GM21515 (cell line): Measurements from ENCODE around the gene ZSCAN20.
A peak's percentile ranks its signal among the peaks of the same experiment; 100 is the strongest.

Experiments
- ATAC-seq: cut with Tn5 transposase; IDR thresholded peaks from one replicate; pipeline ENCODE4 v1.9.1; 2021; ENCODE audit not compliant: unreplicated experiment

The ZSCAN20 gene

GRCh38 chr1:33443080-33443704 is 29.3 kb upstream of the ZSCAN20 start:
- ATAC-seq = no peak

DNA sequence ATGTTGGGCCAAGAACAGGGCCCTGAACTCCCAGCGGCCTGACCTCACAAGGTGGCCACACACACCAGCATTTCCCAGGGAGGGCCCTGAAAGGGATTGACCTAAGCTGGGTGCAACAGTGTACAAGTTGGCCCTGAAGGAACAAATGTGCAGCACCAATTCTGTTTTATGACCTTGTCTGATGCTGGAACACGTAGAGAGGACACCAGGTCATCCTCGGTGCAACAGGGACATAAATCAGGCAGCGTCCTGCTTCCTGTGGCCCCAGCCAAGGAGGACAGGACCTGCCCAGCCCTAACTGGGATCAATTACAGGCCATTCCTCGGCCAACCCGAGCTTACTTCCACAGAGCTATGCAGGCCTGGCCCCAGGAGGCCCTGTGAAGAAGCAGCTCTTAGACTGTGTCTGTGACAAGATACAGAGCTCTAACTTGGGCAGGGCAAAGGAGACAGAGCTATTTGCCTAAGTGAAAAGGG is 28.7 kb upstream of the ZSCAN20 start:
- ATAC-seq = no peak

DNA sequence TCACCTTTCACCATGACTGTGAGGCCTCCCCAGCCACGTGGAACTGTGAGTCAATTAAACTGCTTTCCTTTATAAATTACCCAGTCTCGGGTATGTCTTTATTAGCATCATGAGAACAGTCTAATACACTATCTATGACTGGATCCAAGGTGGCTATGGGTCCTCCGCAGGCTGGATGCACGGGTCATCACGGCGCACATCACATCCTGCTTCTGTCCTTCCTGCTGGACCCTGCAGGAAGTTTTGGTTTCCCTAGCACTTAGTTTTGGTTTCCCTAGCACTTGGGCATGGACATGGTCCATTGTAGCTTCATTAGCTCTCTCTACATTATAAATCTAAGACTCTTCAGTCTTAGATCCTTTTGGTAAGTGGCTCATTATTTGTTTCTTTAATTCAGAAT is 27.3 kb upstream of the ZSCAN20 start:
- no peak for ATAC-seq

DNA sequence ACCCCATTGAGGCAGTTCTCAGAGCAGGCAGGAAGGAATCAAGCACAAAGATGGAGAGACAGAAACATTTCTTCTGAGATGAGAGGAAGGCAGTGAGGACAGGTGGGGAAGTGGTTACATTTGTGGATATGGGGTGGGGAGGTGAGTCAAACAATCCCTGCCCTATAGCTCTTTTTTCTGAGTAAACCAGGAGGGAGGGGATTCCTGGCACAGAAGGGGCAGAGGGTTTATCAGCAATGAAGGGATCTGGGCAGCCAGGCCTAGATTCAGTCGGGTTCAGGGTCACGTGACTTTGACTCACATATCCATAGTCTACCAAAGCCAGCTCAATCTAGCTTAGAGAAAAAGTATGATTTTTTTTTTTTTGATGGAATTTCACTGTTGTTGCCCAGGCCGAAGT is 25.9 kb upstream of the ZSCAN20 start:
- ATAC-seq = no peak

- ATAC-seq = no peak
These were observed 17.7 kb upstream of the ZSCAN20 start for GRCh38 chr1:33454646-33455282.

DNA sequence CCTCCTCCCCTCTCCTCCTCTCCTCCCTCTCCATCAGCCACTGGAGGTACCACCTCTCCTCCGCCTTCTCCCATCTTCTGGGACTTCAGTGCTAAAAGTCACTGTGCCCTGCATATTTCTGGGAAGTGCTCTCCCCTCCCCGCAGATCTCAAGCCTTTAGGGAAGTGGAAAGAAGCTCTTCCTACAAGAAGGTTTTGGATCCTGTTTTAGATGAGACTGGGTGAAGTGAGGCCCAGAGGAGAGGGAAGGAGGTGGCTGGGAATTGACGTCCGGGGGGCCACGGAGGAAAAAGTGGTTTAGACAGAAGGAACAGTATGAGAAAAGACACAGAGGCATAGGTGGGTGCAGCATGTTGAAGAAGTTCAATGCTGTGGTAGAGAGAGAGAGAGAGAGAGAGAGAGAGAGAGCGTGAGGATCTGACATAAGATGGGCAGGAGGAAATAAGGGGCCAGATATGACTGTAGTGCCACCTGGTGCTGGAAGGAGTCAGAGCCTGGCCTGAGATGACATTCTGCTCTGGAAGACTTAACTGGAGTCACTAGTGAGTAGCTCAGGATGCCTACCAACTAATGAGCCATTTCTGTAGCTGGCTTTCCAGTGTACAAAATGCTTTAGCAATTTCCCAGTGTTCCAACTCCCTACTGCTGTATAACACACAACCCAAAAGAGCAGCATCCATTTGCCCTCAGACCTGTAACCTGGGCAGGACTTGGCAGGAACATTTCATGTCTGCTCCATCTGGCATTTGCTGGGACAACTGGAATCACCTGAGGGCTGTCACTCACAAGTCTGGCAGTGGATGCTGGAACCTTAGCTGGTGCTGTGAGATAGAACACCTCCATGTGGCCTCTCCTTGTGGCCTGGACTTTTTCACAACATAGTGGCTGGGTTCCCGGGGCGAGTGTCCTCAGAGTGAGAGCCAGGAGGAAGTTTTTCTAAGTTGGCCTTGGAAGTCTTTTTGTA is 16.6 kb upstream of the ZSCAN20 start:
- ATAC-seq = no peak

DNA sequence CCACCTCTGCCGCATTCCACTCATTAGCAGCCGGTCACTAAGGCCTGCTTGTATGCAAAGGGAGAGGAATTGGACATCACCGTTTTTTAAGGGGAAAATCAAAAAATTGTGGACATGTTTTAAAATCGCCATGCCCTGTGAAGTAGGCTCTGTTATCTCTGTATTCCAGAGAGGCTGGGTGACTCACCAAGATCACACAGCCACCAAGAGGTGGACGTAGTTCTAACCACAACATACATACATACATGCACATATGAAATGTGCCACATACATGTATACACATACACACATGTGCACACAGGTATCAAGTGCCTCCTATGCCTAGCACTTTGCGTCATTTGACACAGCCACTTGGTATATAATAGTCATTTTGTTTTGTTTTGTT is 16.0 kb upstream of the ZSCAN20 start:
- no peak for ATAC-seq

DNA sequence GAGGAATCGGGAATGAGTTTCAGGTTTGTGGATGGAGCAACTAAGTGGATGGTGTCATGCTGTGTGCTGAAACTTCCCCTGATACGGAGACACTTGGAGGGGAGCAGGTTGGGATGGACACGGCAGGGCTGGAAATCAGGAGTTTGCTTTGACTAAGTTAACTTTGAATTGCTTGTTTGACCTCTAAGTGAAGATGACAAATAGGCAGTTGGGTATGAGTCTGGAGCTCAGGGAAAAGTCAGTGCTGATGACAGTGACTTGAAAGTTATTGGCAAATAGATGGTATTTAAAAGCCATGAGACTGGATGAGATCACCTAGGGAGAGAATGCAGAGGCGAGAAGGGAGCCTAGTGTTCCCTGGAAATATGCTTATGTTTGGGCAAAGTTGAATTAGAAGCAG is 12.8 kb upstream of the ZSCAN20 start:
- ATAC-seq = no peak

DNA sequence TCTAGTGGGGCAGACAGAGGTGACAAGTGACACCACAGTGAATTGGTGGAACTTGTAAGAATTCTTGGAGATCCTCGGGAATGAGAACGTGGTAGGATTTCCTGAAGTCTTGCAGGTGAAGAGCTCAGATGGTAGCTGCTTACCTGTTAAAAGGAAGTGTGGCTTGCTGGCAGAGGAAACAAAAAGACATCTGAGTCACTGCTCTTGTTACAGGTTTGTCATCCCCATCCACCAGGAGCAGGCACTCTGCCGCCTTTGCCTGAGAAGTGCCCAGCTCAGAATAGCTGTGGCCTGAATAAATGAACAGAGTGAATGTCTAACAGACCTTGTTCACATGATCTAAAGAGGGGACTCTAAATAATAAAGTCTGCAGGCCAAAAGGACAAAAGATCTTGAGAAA is 12.3 kb upstream of the ZSCAN20 start:
- no peak for ATAC-seq

DNA sequence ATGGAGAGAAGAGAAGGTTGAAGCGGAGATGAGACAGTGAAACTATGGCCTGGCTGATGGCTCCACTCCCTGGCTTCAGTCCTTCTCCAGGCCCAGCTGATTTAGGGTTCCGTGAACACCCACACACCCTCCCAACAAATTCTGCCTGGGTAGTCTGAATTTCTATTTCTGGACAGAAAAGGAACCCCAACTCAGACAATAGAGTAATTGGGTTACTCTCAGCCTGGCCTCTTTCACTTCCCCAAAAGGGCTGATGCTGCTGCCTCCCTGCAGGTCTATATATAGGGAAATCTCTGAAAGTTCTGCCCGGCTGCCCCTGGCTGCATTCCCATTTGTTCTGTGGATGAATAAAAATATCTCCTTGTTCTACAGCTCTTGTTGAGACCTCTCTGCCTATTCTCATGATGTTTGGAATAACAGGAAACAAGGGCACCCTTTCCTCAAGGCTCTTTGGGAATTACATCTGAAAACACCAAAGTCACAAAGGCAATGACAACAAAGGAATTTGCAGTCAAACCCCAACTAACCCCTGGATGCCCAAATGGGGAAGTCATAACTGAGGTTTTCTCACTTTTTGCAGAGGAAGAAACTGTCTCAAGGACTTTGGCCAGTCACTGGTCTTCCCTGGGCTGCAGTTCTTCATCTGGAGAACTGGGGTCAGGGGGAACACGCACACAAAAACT is 11.4 kb upstream of the ZSCAN20 start:
- ATAC-seq = peak; percentile 81

DNA sequence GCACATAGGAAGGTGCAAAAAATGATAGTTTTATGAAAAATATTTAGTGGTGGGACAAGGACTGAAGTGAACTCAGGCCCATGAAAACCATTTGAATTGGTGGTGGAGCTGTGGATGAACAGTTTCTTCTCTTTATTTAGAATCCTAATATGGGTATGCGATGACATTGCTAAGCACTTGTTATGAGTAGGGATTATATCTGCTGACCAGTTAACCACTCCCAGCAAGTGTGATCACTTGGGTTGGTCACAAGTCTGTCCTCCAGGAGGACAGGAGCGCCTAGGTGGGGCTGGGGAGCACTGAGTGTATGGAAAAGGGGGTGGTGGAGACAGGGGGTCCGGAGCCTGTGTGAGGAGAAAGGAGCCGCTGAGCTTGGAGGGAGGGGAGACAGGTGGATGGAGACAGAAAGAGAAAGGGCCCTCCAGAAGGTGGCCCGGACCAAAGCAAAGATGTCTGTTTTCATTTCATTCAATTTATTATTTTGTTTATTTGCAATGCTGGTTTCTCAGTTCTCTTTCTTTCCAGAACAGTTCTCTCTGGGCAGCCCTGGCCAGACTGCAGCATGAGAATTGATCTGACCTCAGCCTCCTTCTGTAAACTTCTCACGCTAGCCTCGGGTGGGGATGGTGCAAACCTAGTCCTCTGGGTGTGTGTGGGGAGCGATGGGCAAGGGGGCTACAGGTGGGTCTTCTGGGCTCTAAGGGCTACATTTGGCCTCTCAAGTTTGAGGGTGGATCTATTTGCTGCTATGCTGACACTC is 9.9 kb upstream of the ZSCAN20 start:
- ATAC-seq = no peak

- no peak for ATAC-seq
These were observed 7.9 kb upstream of the ZSCAN20 start for GRCh38 chr1:33464552-33464951.

- no peak for ATAC-seq
These were observed 7.1 kb upstream of the ZSCAN20 start for GRCh38 chr1:33465316-33465715.

DNA sequence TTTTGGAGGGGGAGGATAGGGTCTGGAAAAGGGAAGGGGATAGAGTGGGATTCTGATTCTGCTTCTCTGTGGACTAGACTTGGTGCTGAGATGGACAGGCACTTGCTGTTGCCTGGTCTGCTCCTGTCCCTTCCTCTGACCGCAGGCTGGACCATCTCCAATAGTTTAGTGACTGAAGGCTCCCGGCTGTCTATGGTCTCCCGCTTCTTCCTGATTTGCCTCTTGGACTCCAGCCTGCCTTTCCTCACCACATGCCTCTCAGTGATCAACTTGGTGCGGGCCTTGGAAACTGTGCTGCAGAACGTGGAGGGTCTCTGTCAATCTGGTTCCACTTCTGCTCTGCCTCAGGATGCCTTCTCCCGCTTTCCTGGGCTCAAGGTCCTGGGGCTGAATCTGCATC is 6.3 kb upstream of the ZSCAN20 start:
- no peak for ATAC-seq

- ATAC-seq = no peak
These were observed 4.4 kb upstream of the ZSCAN20 start for GRCh38 chr1:33468011-33468410.

DNA sequence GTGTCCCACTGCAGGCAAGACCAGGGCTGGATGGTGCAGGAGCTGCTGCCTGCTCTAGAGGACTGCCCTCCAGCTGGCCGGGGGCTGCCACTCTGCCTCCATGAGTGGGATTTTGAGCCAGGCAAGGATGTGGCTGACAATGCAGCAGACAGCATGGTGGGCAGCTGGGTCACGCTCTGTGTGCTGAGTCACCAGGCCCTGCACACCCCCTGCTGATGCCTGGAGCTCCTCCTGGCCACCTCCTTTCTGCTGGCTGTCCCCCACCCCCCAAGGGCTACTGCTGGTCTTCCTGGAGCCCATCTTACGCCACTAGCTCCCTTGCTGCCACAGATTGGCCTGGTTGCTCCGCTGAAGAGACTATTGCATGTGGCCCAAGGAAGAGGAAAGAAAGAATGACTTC is 3.9 kb upstream of the ZSCAN20 start:
- no peak for ATAC-seq

GRCh38 chr1:33468967-33469366 is 3.5 kb upstream of the ZSCAN20 start:
- ATAC-seq = no peak

- no peak for ATAC-seq
These were observed 2.8 kb upstream of the ZSCAN20 start for GRCh38 chr1:33469691-33470090.

DNA sequence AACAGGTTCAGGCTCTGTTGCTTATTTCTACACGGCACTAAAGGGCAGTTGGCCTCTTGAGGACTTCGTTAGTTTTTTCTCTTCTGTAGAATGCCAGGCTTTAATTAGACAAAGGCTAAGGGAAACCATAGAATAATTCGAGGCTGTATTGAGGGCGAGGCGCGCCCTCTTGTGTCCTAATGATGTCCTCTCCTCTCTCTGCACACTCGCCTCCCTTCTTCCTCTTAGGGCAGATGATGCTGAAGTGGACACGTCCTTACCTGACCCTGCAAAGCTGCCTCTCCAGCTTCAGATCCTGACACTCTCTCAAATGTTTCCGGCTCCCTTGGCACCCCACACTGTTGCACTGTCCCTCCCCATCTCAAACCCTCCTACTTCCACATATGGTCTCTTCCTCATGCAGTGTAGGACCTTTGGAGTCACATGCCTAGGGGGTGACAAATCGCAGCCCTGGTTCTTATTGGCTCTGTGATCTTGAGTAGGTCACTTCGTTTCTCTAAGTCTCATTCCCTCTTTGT is 1.9 kb upstream of the ZSCAN20 start:
- ATAC-seq = no peak

DNA sequence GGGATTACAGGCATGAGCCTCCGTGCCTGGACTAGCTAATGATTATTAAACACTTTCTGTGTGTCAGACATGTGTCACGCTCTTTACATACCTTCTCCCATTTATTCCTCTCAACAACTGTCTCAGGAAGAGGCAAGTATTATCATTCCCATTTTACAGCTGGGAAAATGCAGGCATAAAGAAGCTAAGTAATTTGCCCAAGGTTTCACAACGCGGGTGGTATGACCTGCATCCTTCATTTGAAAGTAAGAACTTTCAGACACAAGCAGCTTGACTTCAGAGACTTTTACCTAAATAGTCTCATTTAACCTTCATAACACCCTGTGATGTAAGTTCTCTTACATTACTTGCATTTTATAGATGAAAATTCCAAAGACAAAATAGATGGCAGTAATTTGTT is 1.0 kb upstream of the ZSCAN20 start:
- no peak for ATAC-seq
